Measurements from ENCODE around the gene PSMC3IP.

DNA sequence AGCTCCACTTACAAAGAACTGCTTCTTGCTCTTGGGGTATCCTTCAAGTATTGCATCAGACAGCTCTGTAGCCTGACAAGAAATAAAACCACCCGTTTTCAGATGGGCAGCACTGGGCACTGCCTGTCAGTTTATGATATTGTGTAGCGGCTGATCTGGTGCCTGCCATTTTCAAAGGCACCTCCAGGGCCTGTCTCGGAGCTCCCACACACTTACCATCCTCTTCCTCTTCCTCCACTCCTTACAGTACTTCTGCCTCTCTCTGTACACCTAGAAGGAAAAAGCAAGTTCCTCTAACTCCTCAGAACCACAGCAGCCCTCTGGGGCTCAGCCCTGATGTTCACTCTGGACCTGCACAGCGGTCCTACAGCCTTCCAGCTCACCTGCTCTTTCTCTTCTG is 4.4 kb downstream of the PSMC3IP start:
- TF ChIP-seq, protein P1, sequence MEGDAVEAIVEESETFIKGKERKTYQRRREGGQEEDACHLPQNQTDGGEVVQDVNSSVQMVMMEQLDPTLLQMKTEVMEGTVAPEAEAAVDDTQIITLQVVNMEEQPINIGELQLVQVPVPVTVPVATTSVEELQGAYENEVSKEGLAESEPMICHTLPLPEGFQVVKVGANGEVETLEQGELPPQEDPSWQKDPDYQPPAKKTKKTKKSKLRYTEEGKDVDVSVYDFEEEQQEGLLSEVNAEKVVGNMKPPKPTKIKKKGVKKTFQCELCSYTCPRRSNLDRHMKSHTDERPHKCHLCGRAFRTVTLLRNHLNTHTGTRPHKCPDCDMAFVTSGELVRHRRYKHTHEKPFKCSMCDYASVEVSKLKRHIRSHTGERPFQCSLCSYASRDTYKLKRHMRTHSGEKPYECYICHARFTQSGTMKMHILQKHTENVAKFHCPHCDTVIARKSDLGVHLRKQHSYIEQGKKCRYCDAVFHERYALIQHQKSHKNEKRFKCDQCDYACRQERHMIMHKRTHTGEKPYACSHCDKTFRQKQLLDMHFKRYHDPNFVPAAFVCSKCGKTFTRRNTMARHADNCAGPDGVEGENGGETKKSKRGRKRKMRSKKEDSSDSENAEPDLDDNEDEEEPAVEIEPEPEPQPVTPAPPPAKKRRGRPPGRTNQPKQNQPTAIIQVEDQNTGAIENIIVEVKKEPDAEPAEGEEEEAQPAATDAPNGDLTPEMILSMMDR (IDR thresholded peaks at IDR 0.05): no peak
- TF ChIP-seq, protein P2, sequence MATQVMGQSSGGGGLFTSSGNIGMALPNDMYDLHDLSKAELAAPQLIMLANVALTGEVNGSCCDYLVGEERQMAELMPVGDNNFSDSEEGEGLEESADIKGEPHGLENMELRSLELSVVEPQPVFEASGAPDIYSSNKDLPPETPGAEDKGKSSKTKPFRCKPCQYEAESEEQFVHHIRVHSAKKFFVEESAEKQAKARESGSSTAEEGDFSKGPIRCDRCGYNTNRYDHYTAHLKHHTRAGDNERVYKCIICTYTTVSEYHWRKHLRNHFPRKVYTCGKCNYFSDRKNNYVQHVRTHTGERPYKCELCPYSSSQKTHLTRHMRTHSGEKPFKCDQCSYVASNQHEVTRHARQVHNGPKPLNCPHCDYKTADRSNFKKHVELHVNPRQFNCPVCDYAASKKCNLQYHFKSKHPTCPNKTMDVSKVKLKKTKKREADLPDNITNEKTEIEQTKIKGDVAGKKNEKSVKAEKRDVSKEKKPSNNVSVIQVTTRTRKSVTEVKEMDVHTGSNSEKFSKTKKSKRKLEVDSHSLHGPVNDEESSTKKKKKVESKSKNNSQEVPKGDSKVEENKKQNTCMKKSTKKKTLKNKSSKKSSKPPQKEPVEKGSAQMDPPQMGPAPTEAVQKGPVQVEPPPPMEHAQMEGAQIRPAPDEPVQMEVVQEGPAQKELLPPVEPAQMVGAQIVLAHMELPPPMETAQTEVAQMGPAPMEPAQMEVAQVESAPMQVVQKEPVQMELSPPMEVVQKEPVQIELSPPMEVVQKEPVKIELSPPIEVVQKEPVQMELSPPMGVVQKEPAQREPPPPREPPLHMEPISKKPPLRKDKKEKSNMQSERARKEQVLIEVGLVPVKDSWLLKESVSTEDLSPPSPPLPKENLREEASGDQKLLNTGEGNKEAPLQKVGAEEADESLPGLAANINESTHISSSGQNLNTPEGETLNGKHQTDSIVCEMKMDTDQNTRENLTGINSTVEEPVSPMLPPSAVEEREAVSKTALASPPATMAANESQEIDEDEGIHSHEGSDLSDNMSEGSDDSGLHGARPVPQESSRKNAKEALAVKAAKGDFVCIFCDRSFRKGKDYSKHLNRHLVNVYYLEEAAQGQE (IDR thresholded peaks at IDR 0.05; ENCODE audit: insufficient read depth in 1 of 2, low read depth in 2 of 2, low read length in 1 of 2): no peak
